Retinal pigment epithelial cell (primary cell): ENCODE results near the gene SLC25A34.

ENCODE experiments used
- DNase-seq: peaks from one replicate; pipeline ENCODE4 v3.0.0-alpha.2; 2010; ENCODE audit warnings: low read depth
- H3K4me3 ChIP-seq: 2 replicates; pipeline ENCODE4 v1.5.1; 2011; ENCODE audit warnings: mild to moderate bottlenecking, low read length, control low read depth, moderate library complexity
- TF ChIP-seq, protein P1 (sequence below): conservative IDR thresholded peaks from 2 replicates; pipeline ENCODE4 v1.5.1; 2011; ENCODE audit warnings: low read depth, low read length, control low read depth, inconsistent platforms

The SLC25A34 gene

DNA sequence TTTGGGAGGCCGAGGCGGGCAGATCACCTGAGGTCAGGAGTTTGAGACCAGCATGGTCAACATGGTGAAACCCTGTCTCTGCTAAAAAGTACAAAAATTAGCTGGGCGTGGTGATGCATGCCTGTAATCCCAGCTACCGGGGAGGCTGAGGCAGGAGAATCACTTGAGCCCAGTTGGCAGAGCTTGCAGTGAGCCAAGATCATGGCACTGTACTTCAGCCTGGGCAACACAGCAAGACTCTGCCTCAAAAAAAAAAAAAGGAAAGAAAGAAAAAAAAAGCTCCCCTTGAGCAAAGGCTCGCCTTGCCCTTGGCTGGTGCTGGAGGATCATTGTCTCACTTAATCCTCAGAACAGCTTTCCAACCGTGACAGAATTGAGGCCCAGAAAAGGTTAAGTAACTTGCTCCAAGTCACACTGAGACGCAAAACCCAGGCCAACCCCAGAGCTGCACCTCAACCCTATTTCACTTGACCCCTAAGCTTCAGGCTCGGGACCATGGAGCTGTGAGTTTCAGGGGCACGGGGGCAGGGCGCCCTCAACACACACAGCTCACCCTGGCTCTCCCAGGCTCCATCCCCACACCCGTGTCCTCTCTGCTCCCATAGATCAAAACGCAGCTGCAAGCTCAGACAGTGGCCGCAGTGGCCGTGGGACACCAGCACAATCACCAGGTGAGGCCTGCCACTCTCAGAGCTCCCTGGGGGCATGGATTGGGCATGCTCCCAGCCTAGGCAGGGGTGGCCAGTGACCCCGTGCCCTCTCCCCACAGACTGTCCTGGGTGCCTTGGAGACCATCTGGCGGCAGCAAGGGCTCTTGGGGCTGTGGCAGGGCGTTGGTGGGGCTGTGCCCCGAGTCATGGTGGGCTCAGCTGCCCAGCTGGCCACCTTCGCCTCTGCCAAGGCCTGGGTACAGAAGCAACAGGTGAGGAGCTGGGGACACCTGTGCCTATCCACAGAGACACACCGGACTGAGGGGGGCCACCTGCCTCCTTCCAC is 1.6 kb downstream of the SLC25A34 start:
- TF ChIP-seq, protein P1, sequence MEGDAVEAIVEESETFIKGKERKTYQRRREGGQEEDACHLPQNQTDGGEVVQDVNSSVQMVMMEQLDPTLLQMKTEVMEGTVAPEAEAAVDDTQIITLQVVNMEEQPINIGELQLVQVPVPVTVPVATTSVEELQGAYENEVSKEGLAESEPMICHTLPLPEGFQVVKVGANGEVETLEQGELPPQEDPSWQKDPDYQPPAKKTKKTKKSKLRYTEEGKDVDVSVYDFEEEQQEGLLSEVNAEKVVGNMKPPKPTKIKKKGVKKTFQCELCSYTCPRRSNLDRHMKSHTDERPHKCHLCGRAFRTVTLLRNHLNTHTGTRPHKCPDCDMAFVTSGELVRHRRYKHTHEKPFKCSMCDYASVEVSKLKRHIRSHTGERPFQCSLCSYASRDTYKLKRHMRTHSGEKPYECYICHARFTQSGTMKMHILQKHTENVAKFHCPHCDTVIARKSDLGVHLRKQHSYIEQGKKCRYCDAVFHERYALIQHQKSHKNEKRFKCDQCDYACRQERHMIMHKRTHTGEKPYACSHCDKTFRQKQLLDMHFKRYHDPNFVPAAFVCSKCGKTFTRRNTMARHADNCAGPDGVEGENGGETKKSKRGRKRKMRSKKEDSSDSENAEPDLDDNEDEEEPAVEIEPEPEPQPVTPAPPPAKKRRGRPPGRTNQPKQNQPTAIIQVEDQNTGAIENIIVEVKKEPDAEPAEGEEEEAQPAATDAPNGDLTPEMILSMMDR = no peak
- no peak overlapping the region for H3K4me3 ChIP-seq
- no peak for DNase-seq

DNA sequence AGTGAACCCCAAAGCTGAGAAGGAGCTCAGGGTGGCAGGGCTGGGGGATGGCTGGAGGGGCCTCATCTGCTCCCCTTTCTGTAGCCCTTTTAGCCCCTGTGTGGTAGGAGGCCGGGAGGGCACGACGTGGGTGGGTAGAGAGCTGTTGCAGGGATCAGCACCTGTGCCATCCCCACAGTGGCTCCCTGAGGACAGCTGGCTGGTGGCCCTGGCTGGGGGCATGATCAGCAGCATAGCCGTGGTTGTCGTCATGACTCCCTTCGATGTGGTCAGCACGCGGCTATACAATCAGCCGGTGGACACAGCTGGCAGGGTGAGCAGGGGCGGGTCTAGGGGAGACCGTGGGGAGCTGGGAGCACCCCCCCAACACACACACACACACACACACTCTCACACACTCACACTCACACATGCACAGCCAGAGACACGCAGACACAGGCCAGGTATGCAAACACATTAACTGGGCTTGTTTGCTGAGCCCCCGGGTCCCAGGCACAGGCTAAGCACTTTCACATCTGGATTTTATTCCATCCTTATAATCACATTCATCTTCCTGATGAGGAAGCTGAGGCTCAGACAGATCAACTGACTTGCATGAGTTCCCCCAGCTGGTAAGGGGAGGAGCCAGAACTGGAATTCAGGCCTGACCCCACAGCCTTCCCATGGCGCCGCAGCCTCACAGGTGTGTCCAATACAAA is 2.5 kb downstream of the SLC25A34 start:
- DNase-seq = no peak
- TF ChIP-seq, protein P1 = no peak
- no peak overlapping the region for H3K4me3 ChIP-seq

DNA sequence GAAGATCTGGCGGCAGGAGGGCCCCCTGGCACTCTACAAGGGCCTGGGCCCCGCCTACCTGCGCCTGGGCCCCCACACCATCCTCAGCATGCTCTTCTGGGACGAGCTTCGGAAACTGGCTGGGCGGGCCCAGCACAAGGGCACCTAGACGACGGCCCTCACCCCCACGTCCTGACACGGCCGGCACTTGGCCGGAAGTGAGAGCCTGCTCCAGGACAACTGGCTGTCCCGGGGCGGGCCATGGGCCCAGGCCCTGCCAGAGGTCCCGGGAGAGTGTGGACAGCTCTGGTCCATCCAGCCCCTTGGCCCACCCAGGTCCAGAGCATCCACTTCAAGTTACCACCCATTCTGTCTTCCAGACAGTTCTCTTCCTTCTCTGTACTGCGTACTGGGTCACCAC is 3.2 kb downstream of the SLC25A34 start:
- no peak overlapping the region for H3K4me3 ChIP-seq
- TF ChIP-seq, protein P1 = no peak
- DNase-seq = no peak

- H3K4me3 ChIP-seq = no peak overlapping the region
- no peak for DNase-seq
- TF ChIP-seq, protein P1 = peak; percentile 30
Measured at GRCh38 chr1:15739745-15740144, 3.7 kb downstream of the SLC25A34 start.

GRCh38 chr1:15740924-15741850 is 5.1 kb downstream of the SLC25A34 start:
- H3K4me3 ChIP-seq = no peak overlapping the region
- TF ChIP-seq, protein P1 = peak; percentile 90
- DNase-seq = no peak

DNA sequence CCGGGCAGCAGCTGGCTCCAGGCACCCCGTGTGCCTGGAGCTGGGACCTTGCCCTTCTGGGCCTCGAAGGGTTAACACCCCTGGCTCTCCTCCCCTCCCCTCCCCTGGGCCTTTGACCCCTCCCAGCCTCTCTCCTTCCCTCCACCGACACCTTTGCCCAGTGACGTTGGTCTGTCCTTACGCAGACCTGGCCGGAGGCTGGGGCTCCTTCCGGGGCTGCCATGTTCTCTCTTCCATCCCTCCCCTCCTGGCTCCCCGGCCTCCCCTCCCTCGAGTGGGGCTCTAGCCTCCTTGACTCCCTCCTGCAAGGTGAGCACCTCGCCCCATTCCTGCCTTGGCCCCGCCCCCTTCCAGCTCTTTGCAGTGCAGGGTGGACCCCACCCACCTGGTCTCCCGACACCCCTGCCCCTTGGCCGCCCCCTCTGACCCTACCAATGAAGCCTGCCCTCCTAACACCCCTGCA is 6.3 kb downstream of the SLC25A34 start, which contains the start of gene TMEM82:
TMEM82 (plus strand) TSS at position 161 of the 463 bp plus-strand sequence; CDS start at position 222, 61 bp downstream.
- no peak within 1 kb of the TSS for H3K4me3 ChIP-seq
- DNase-seq = no peak
- TF ChIP-seq, protein P1 = no peak
